Parathyroid adenoma (tissue), 2 donors: Measurements from ENCODE around the gene FGF11.

Experiments used
- H2AFZ ChIP-seq: fragments of 300-600 bp; sonication (generic); one replicate; pipeline ENCODE4 v1.7.0; 2017; ENCODE audit warnings: antibody characterized with exemption, mild to moderate bottlenecking
- H3K27ac ChIP-seq: fragments of 300-600 bp; sonication (generic); one replicate; pipeline ENCODE4 v1.7.0; 2017
- H3K27me3 ChIP-seq: fragments of 300-600 bp; sonication (generic); one replicate; pipeline ENCODE4 v1.7.0; 2017; ENCODE audit warnings: low read length; ENCODE audit not compliant: control insufficient read depth, insufficient read depth
- H3K36me3 ChIP-seq: fragments of 300-600 bp; sonication (generic); one replicate; pipeline ENCODE4 v1.7.0; 2017; ENCODE audit warnings: low read length; ENCODE audit not compliant: control insufficient read depth, insufficient read depth
- H3K4me1 ChIP-seq: fragments of 300-600 bp; sonication (generic); one replicate; pipeline ENCODE4 v1.7.0; 2017; ENCODE audit warnings: control low read depth
- H3K4me2 ChIP-seq: fragments of 300-600 bp; sonication (generic); one replicate; pipeline ENCODE4 v1.7.0; 2017; ENCODE audit warnings: low read length
- H3K4me3 ChIP-seq: fragments of 300-600 bp; sonication (generic); one replicate; pipeline ENCODE4 v1.7.0; 2017; ENCODE audit warnings: low read depth, low read length
- H3K79me2 ChIP-seq: fragments of 300-600 bp; sonication (generic); one replicate; pipeline ENCODE4 v1.7.0; 2017; ENCODE audit warnings: control low read depth
- H3K9ac ChIP-seq: fragments of 300-600 bp; sonication (generic); one replicate; pipeline ENCODE4 v1.7.0; 2017; ENCODE audit warnings: mild to moderate bottlenecking
- H3K9me3 ChIP-seq: fragments of 300-600 bp; sonication (generic); one replicate; pipeline ENCODE4 v1.7.0; 2017; ENCODE audit warnings: low read length; ENCODE audit not compliant: control insufficient read depth
- TF ChIP-seq, protein P1 (sequence below): fragments of 300-600 bp; sonication (generic); IDR thresholded peaks from one replicate; pipeline ENCODE4 v1.7.0; 2017; ENCODE audit warnings: antibody characterized with exemption, mild to moderate bottlenecking
- donor health status: primary hyperparathyroidism.

Gene FGF11

DNA sequence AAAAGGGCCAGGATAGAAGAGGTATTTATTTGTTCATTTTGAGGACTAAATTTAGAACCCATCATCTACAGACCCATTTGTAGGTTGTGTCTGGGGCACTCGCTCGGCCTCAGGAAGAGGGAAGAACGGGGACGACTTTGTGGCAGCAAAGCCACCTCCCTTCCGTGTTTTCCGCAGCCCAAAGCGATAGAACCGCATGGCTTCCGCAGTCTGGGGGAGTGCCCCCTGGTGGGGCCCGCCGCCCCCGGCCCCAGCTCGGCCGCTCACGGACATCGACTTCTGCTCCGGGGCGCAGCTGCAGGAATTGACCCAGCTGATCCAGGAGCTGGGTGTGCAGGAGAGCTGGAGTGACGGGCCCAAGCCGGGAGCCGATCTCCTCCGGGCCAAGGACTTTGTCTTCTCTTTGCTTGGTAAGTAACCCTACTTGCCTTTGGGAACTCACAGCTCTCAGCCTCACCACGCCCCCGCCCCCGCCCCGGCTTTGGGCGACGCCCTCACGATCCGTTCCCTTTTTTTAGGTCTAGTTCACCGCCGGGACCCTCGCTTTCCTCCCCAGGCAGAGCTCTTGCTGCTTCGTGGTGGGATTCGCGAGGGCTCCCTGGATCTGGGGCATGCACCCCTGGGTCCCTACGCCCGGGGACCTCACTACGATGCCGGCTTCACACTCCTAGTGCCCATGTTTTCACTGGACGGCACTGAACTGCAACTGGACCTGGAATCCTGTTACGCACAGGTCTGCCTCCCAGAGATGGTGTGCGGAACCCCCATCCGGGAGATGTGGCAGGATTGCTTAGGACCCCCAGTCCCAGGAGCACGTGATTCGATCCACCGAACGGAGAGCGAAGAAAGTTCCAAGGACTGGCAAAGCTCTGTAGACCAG, 3.4 kb upstream of the FGF11 start:
- Histone ChIP-seq H3K27ac (no peak overlapping the region), H3K79me2 (no peaks in the 10 kb centered on the region), H2AFZ (peak overlapping the region; percentile 88), H3K4me3 (peak overlapping the region; percentile 70), H3K36me3 (no peaks in the 10 kb centered on the region), H3K27me3 (no peaks in the 10 kb centered on the region), H3K9ac (no peak overlapping the region), H3K4me1 (peaks cover 7% of the 10 kb centered on the region), H3K4me2 (peak overlapping the region; percentile 72), H3K9me3 (no peaks in the 10 kb centered on the region)
- TF ChIP-seq, protein P1, sequence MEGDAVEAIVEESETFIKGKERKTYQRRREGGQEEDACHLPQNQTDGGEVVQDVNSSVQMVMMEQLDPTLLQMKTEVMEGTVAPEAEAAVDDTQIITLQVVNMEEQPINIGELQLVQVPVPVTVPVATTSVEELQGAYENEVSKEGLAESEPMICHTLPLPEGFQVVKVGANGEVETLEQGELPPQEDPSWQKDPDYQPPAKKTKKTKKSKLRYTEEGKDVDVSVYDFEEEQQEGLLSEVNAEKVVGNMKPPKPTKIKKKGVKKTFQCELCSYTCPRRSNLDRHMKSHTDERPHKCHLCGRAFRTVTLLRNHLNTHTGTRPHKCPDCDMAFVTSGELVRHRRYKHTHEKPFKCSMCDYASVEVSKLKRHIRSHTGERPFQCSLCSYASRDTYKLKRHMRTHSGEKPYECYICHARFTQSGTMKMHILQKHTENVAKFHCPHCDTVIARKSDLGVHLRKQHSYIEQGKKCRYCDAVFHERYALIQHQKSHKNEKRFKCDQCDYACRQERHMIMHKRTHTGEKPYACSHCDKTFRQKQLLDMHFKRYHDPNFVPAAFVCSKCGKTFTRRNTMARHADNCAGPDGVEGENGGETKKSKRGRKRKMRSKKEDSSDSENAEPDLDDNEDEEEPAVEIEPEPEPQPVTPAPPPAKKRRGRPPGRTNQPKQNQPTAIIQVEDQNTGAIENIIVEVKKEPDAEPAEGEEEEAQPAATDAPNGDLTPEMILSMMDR: peak; percentile 5

DNA sequence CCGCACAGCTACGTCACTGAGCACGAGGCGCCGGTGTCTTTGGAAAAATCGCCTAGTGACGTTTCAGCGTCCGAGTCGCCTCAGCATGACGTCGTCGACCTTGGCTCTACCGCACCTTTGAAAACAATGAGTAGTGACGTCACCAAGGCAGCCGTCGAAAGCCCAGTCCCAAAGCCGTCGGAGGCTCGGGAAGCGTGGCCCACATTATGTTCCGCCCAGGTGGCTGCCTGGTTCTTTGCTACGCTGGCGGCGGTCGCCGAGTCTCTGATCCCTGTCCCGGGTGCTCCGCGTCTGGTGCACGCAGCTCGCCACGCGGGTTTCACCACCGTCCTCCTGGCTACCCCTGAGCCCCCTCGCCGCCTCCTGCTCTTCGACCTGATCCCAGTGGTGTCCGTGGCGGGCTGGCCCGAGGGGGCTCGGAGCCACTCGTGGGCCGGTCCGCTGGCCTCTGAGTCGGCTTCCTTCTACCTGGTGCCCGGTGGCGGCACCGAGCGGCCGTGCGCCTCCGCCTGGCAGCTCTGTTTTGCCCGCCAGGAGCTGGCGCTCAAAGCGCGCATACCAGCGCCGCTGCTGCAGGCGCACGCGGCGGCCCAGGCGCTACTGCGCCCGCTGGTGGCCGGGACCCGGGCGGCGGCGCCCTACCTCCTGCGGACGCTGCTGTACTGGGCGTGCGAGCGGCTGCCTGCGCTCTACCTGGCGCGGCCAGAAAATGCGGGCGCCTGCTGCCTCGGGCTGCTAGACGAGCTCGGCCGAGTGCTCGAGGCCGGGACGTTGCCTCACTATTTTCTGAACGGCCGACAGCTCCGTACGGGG, 2.5 kb upstream of the FGF11 start:
- peak overlapping the region; percentile 72 for H3K4me2 ChIP-seq
- no peaks in the 10 kb centered on the region for H3K27me3 ChIP-seq
- H3K4me3 ChIP-seq: peak overlapping the region; percentile 70
- H3K79me2 ChIP-seq: no peaks in the 10 kb centered on the region
- H3K9me3 ChIP-seq: no peaks in the 10 kb centered on the region
- H3K36me3 ChIP-seq: no peaks in the 10 kb centered on the region
- H3K9ac ChIP-seq: peak overlapping the region; percentile 40
- H2AFZ ChIP-seq: peak overlapping the region; percentile 88
- H3K4me1 ChIP-seq: peaks cover 10% of the 10 kb centered on the region
- H3K27ac ChIP-seq: peak overlapping the region; percentile 74
- TF ChIP-seq, protein P1: peak; percentile 96

DNA sequence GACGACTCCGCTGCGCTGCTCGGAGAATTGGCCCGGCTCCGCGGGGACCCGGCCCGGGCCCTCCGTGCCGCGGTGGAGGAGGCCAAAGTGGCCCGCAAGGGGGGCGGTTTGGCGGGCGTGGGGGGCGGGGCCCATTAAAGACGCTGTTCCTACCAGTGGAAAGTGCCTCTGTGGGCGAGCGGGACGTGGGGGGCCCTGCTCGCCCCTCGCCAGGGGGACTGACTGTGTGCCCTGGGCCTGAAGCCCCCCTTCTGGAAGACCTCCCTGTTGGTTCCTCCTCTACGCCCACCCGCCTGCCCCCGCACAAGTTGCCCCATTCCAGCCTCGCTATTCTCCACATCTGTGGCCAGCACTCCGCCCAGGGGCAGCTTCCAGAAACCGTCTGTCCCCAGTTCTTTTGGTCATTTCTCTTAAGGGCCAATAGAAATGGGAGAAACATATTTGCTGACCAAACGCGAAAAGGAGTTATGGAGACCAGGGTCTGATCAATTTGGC, 1.9 kb upstream of the FGF11 start:
- H3K36me3 ChIP-seq: no peaks in the 10 kb centered on the region
- peak overlapping the region; percentile 55 for H3K4me2 ChIP-seq
- peak overlapping the region; percentile 40 for H3K9ac ChIP-seq
- peak overlapping the region; percentile 88 for H2AFZ ChIP-seq
- no peaks in the 10 kb centered on the region for H3K79me2 ChIP-seq
- peak overlapping the region; percentile 25 for H3K4me3 ChIP-seq
- H3K4me1 ChIP-seq: peaks cover 10% of the 10 kb centered on the region
- H3K27ac ChIP-seq: peak overlapping the region; percentile 74
- no peaks in the 10 kb centered on the region for H3K9me3 ChIP-seq
- TF ChIP-seq, protein P1: no peak
- no peaks in the 10 kb centered on the region for H3K27me3 ChIP-seq

DNA sequence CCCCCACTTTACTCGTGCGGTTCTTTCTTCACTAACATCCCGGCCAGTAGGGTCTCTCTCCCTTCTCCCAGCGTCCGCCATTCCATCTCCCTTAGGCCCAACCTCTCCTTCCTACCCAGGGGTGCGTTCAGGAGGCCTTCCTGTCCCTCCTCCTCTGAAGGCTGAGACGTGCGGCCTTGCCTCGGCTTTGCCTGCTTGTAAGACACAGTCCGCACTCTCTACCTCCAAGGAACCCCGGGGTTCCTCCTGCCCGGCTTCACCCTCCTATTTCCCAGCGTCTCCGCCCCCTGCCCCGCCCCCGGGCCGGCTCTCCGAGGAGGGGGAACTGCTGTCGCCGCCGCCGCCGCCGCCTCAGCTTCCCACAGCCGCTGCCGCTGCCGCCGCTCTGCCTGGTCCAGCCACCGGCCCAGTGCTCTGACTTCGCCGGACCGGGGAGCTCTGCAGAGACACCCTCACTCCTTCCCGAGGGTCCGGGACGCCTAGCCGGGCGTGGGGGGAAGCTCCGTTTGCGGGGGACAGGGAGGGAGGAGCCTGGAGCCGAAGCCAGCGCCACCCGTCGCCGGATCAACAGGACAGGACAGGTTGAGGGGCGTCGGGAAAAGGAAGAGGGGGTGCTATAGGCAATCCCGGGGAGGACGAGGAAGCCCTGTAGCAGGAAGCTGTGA, 1.2 kb upstream of the FGF11 start:
- Histone ChIP-seq H3K4me1 (peaks cover 10% of the 10 kb centered on the region), H3K9me3 (no peaks in the 10 kb centered on the region), H3K27ac (peak overlapping the region; percentile 74), H3K79me2 (no peaks in the 10 kb centered on the region), H3K4me3 (peak overlapping the region; percentile 7), H2AFZ (peak overlapping the region; percentile 25), H3K36me3 (no peaks in the 10 kb centered on the region), H3K4me2 (peak overlapping the region; percentile 16), H3K9ac (no peak overlapping the region), H3K27me3 (no peaks in the 10 kb centered on the region)
- TF ChIP-seq, protein P1: no peak
